H9 (cell line): Measurements from ENCODE around the gene CDKN2AIPNL. TPM values are rescaled to one million over a fixed set of nuclear protein-coding genes. Genes with fewer than 3 reads are reported as not detected.

Source experiments
- DNase-seq: peaks from one replicate; pipeline ENCODE4 v3.0.0-alpha.2; 2017
- H2AFZ ChIP-seq: one replicate; pipeline ENCODE4 v1.6.1; 2013; ENCODE audit warnings: mild to moderate bottlenecking, low read length, control low read depth, moderate library complexity
- H2AK5ac ChIP-seq: 2 replicates; pipeline ENCODE4 v1.6.1; 2013; ENCODE audit warnings: low read length, control low read depth, mixed read lengths; ENCODE audit not compliant: insufficient read length
- H2BK120ac ChIP-seq: one replicate; pipeline ENCODE4 v1.6.1; 2013; ENCODE audit warnings: low read depth, mild to moderate bottlenecking, low read length, control low read depth, inconsistent platforms; ENCODE audit not compliant: poor library complexity, severe bottlenecking
- H2BK12ac ChIP-seq: 2 replicates; pipeline ENCODE4 v1.6.1; 2013; ENCODE audit warnings: low read length, control low read depth, mixed read lengths, low read depth; ENCODE audit not compliant: insufficient read length
- H2BK15ac ChIP-seq: 2 replicates; pipeline ENCODE4 v1.6.1; 2013; ENCODE audit warnings: low read depth, low read length, control low read depth
- H2BK20ac ChIP-seq: one replicate; pipeline ENCODE4 v1.6.1; 2013; ENCODE audit warnings: low read depth, mild to moderate bottlenecking, low read length, control low read depth, inconsistent platforms; ENCODE audit not compliant: poor library complexity, severe bottlenecking
- H2BK5ac ChIP-seq: 2 replicates; pipeline ENCODE4 v1.6.1; 2013; ENCODE audit warnings: low read length, control low read depth, mixed read lengths; ENCODE audit not compliant: insufficient read length
- H3K14ac ChIP-seq: 2 replicates; pipeline ENCODE4 v1.6.1; 2013; ENCODE audit warnings: low read length, control low read depth; ENCODE audit not compliant: insufficient read depth
- H3K18ac ChIP-seq: 2 replicates; pipeline ENCODE4 v1.6.1; 2013; ENCODE audit warnings: low read depth, mild to moderate bottlenecking, mixed read lengths, low read length, control low read depth; ENCODE audit not compliant: insufficient read length
- H3K23ac ChIP-seq: 2 replicates; pipeline ENCODE4 v1.6.1; 2013; ENCODE audit warnings: low read length, control low read depth, mixed read lengths, low read depth; ENCODE audit not compliant: insufficient read length
- H3K23me2 ChIP-seq: 2 replicates; pipeline ENCODE4 v1.6.1; 2013; ENCODE audit warnings: low read depth, mild to moderate bottlenecking, mixed read lengths, low read length, control low read depth; ENCODE audit not compliant: insufficient read length, poor library complexity, severe bottlenecking
- H3K27ac ChIP-seq: 2 replicates; pipeline ENCODE4 v1.5.1; 2013; ENCODE audit warnings: low read length, control low read depth, mixed read lengths, low read depth; ENCODE audit not compliant: insufficient read length
- H3K27me3 ChIP-seq: 2 replicates; pipeline ENCODE4 v1.6.1; 2013; ENCODE audit warnings: low read length, control low read depth, inconsistent platforms; ENCODE audit not compliant: insufficient read depth
- H3K4ac ChIP-seq: 2 replicates; pipeline ENCODE4 v1.6.1; 2013; ENCODE audit warnings: low read depth, mild to moderate bottlenecking, control low read depth, inconsistent platforms, low read length, moderate library complexity
- H3K4me1 ChIP-seq: 2 replicates; pipeline ENCODE4 v1.6.1; 2013; ENCODE audit warnings: low read length, control low read depth, inconsistent platforms; ENCODE audit not compliant: insufficient read depth
- H3K4me2 ChIP-seq: 2 replicates; pipeline ENCODE4 v1.6.1; 2013; ENCODE audit warnings: low read length, control low read depth, mixed read lengths; ENCODE audit not compliant: insufficient read length, insufficient read depth
- H3K56ac ChIP-seq: 2 replicates; pipeline ENCODE4 v1.6.1; 2013; ENCODE audit warnings: low read depth, mild to moderate bottlenecking, mixed read lengths, low read length, control low read depth; ENCODE audit not compliant: insufficient read length
- H3K79me1 ChIP-seq: 2 replicates; pipeline ENCODE4 v1.6.1; 2013; ENCODE audit warnings: low read depth, mild to moderate bottlenecking, moderate library complexity, low read length, control low read depth, inconsistent platforms; ENCODE audit not compliant: insufficient read depth, poor library complexity, severe bottlenecking
- H3K79me2 ChIP-seq: 2 replicates; pipeline ENCODE4 v1.6.1; 2013; ENCODE audit warnings: low read length, control low read depth, inconsistent platforms; ENCODE audit not compliant: insufficient read depth
- H3K9ac ChIP-seq: 2 replicates; pipeline ENCODE4 v1.6.1; 2013; ENCODE audit warnings: low read length, control low read depth, mixed read lengths; ENCODE audit not compliant: insufficient read length; ENCODE audit errors: extremely low read depth
- H3K9me3 ChIP-seq: one replicate; pipeline ENCODE4 v1.6.1; 2013; ENCODE audit warnings: low read depth, low read length, inconsistent platforms; ENCODE audit not compliant: control insufficient read depth
- H3T11ph ChIP-seq: one replicate; pipeline ENCODE4 v1.6.1; 2013; ENCODE audit warnings: mild to moderate bottlenecking, low read length, control low read depth, inconsistent platforms
- H4K20me1 ChIP-seq: one replicate; pipeline ENCODE4 v1.6.1; 2013; ENCODE audit not compliant: control insufficient read depth, insufficient read length, insufficient read depth
- H4K5ac ChIP-seq: 2 replicates; pipeline ENCODE4 v1.6.1; 2013; ENCODE audit warnings: low read depth, mild to moderate bottlenecking, mixed read lengths, low read length, control low read depth; ENCODE audit not compliant: insufficient read length
- H4K8ac ChIP-seq: replicated peaks from 2 replicates; pipeline ENCODE4 v1.6.1; 2013; ENCODE audit warnings: low read length, control low read depth, mixed read lengths, low read depth; ENCODE audit not compliant: insufficient read length
- H4K91ac ChIP-seq: 2 replicates; pipeline ENCODE4 v1.6.1; 2013; ENCODE audit warnings: low read depth, mild to moderate bottlenecking, moderate library complexity, mixed read lengths, low read length, control low read depth; ENCODE audit not compliant: insufficient read length
- H3K27ac Mint-ChIP-seq, 3 experiments: 2 replicates in 2 of 3; 3 replicates in 1 of 3; pipeline ENCODE4 v1.8.0; 2020 to 2021; ENCODE audit warnings: mixed read lengths in 3 of 3, mild to moderate bottlenecking in 1 of 3, moderate library complexity in 1 of 3
- H3K27me3 Mint-ChIP-seq: 2 replicates; pipeline ENCODE4 v1.8.0; 2021; ENCODE audit warnings: low read depth, mild to moderate bottlenecking, moderate library complexity, mixed read lengths
- H3K36me3 Mint-ChIP-seq, 3 experiments: 2 replicates in 2 of 3; 3 replicates in 1 of 3; pipeline ENCODE4 v1.8.0; 2020 to 2021; ENCODE audit warnings: low read depth in 3 of 3, mixed read lengths in 3 of 3; ENCODE audit not compliant: insufficient read depth in 1 of 3
- H3K4me1 Mint-ChIP-seq, 2 experiments: 2 replicates each; pipeline ENCODE4 v1.8.0; 2020; ENCODE audit warnings: mixed read lengths in 2 of 2
- H3K4me3 Mint-ChIP-seq, 2 experiments: 2 replicates in 1 of 2; 3 replicates in 1 of 2; pipeline ENCODE4 v1.8.0; 2020 to 2021; ENCODE audit warnings: mild to moderate bottlenecking in 2 of 2, mixed read lengths in 2 of 2, moderate library complexity in 1 of 2
- H3K9me3 Mint-ChIP-seq, 2 experiments: 2 replicates in 1 of 2; 3 replicates in 1 of 2; pipeline ENCODE4 v1.8.0; 2020; ENCODE audit warnings: mild to moderate bottlenecking in 2 of 2, mixed read lengths in 2 of 2, moderate library complexity in 1 of 2
- CTCF ChIP-seq: fragments of 200-600 bp; sonication (generic); conservative IDR thresholded peaks from 3 replicates; pipeline ENCODE4 v1.8.0; 2021; ENCODE audit warnings: antibody characterized with exemption, mild to moderate bottlenecking
- WGBS: extraction: QIAGEN DNeasy Blood & Tissue Kit; methylation state at CpG from one replicate; pipeline ENCODE4 v1.1.7; 2013; ENCODE audit warnings: missing lambda C conversion rate, low lambda C conversion rate, mixed read lengths; ENCODE audit not compliant: insufficient read length; ENCODE audit errors: extremely low coverage; 5-methylcytosine and 5-hydroxymethylcytosine counted together
- total RNA-seq: library from RNA; stranded (reverse); gene quantifications from 2 replicates; pipeline ENCODE4 v1.2.1, GENCODE V29; 2021

Gene CDKN2AIPNL
- total RNA-seq, 1 experiment from 2014 or later: 60.0 TPM

DNA sequence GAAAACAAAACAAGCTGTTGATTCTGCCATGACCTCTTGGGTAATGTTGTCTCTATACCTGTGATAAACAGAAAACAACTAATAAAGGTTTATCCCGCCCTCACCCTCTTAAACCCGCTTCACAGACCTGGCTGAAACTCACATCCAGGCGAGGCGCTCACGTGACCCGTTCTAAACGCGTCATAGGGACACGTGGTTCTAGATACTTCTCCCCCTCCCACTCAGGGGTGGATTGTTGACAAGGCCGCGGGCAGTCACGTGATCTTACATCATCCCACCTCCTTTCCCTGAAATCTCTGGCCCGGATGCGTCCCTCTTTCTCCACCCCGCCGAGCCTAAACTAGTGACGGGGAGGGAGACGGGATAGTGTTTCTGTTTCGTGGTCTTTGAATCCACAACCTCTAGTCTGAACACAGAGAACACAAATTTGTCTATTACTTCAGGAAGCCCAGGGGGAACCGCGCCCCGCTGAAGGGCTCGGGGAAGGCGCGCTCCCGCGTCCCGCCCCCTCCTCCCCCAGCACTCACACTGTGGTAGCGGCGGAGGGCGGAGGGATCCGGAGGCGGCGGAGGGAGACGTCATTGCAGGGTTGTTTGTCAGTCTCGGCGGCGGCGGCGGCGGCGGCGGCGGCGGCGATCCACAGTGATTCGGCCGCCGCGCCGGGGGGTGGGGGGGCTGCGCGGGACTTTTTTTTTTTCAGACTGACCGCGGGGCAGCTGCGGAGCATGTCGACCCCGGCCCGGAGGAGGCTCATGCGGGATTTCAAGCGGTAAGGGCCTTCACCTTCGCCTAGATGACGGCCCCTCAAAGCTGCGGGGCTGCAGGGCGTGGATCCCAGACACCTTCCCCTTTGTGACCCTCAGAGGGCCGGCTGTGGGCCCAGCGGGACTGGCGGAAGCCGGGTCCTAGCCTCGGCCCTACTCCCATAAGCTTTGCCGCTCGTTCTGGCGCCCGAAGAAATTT, 40.5 kb downstream of the CDKN2AIPNL start, which contains the start of gene UBE2B:
Gene UBE2B (plus strand): TSS at position 699 of the 963 bp plus-strand sequence. CDS start 27 bp downstream, at position 726.
- Histone ChIP-seq H3K4me1 (no peaks in the 10 kb centered on the region), H3K27ac (peak within 1 kb of the TSS; percentile 97), H3K56ac (peak within 1 kb of the TSS; percentile 96), H3K23me2 (peaks cover 3% of the 10 kb centered on the region), H2BK120ac (peak within 1 kb of the TSS; percentile 98), H3K18ac (peak within 1 kb of the TSS; percentile 99), H3K4me2 (peak within 1 kb of the TSS; percentile 77), H2BK5ac (peak within 1 kb of the TSS; percentile 95), H3K14ac (peak within 1 kb of the TSS; percentile 98), H2BK20ac (no peak within 1 kb of the TSS), H4K20me1 (no peaks in the 10 kb centered on the region), H4K91ac (peak within 1 kb of the TSS; percentile 91), H3K23ac (no peak within 1 kb of the TSS), H3T11ph (peak within 1 kb of the TSS; percentile 93), H2BK15ac (no peak within 1 kb of the TSS; the same call in 1 of the 2 replicates), H4K8ac (peak within 1 kb of the TSS; percentile 21), H2BK12ac (peak within 1 kb of the TSS; percentile 84), H4K5ac (peak within 1 kb of the TSS; percentile 95), H2AFZ (no peak within 1 kb of the TSS), H3K9me3 (no peaks in the 10 kb centered on the region), H2AK5ac (no peak within 1 kb of the TSS), H3K9ac (peak within 1 kb of the TSS; percentile 97), H3K79me1 (no peaks in the 10 kb centered on the region), H3K79me2 (peaks cover 14% of the 10 kb centered on the region), H3K27me3 (no peaks in the 10 kb centered on the region), H3K4ac (no peak within 1 kb of the TSS; the same call in 1 of the 2 replicates)
- H3K9me3 Mint-ChIP-seq: peaks cover 4 to 10% of the 10 kb centered on the region in 2 experiments
- H3K4me1 Mint-ChIP-seq: peaks cover 17 to 35% of the 10 kb centered on the region in 2 experiments
- TF ChIP-seq CTCF: no peak
- H3K27me3 Mint-ChIP-seq: no peaks in the 10 kb centered on the region
- DNase-seq: peak; percentile 98
- peaks cover 14 to 37% (median 28%) of the 10 kb centered on the region in 3 experiments for H3K36me3 Mint-ChIP-seq
- H3K4me3 Mint-ChIP-seq: peak within 1 kb of the TSS; percentile 95 to 98
- H3K27ac Mint-ChIP-seq: peak within 1 kb of the TSS; percentile 100
- WGBS: no CpG with 5 or more reads among the region's 74 CpGs
